GM19455 (cell line): ENCODE data around the gene LMOD3.

ENCODE experiments used
- ATAC-seq: cut with Tn5 transposase; IDR thresholded peaks from one replicate; pipeline ENCODE4 v1.9.1; 2021; ENCODE audit not compliant: unreplicated experiment

Gene LMOD3

GRCh38 chr3:69065318-69065964, 57.0 kb downstream of the LMOD3 start:
- no peak for ATAC-seq

- no peak for ATAC-seq
Measured at GRCh38 chr3:69063636-69064035, 58.8 kb downstream of the LMOD3 start.

GRCh38 chr3:69059688-69060087, 62.7 kb downstream of the LMOD3 start:
- ATAC-seq: no peak

DNA sequence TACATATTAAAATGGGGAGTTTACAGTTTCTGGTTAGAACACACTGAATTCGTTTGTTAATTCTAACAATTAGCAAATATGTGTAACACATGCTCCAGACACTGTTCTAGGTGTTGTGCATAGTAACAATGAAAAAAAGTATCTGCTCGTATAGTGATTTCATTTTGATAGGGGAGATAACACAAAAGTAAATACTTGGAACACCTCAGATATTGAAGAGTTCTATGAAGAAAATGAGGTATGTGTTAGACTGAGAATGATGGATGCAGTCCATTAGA, 63.5 kb downstream of the LMOD3 start:
- ATAC-seq: no peak

- ATAC-seq: peak; percentile 97
Measured at GRCh38 chr3:69058180-69058946, 64.0 kb downstream of the LMOD3 start.
